Loucy (cell line): ENCODE measurements around the gene TMEM108.

Experiments used
- H2AFZ ChIP-seq: fragments of 200-600 bp; sonication (generic); 2 replicates; pipeline ENCODE4 v1.6.0; 2016; ENCODE audit warnings: antibody characterized with exemption, mild to moderate bottlenecking, low read length, moderate library complexity
- H3F3A ChIP-seq: fragments of 200-600 bp; 2 replicates; pipeline ENCODE4 v1.6.0; 2016; ENCODE audit warnings: antibody characterized with exemption, low read depth, mild to moderate bottlenecking
- H3K27me3 ChIP-seq: fragments of 200-600 bp; sonication (generic); 2 replicates; pipeline ENCODE4 v1.6.1; 2014; ENCODE audit warnings: low read length, mild to moderate bottlenecking; ENCODE audit not compliant: insufficient read depth, poor library complexity, severe bottlenecking
- H3K36me3 ChIP-seq: fragments of 200-600 bp; sonication (generic); 2 replicates; pipeline ENCODE4 v1.6.1; 2016; ENCODE audit warnings: low read length; ENCODE audit not compliant: insufficient read depth
- H3K4me1 ChIP-seq: fragments of 200-600 bp; sonication (generic); 2 replicates; pipeline ENCODE4 v1.5.1; 2014; ENCODE audit warnings: low read length, mild to moderate bottlenecking; ENCODE audit not compliant: insufficient read depth, poor library complexity, severe bottlenecking
- H3K4me2 ChIP-seq: fragments of 200-600 bp; sonication (generic); 2 replicates; pipeline ENCODE4 v1.6.0; 2014; ENCODE audit warnings: antibody characterized with exemption, low read length, low read depth, mild to moderate bottlenecking; ENCODE audit not compliant: poor library complexity, severe bottlenecking
- H3K4me3 ChIP-seq: fragments of 200-600 bp; sonication (generic); 2 replicates; pipeline ENCODE4 v1.5.1; 2014; ENCODE audit warnings: low read length, mild to moderate bottlenecking, mixed read lengths; ENCODE audit not compliant: poor library complexity, severe bottlenecking
- H3K79me2 ChIP-seq: fragments of 200-600 bp; sonication (generic); 2 replicates; pipeline ENCODE4 v1.6.1; 2014; ENCODE audit warnings: low read length; ENCODE audit not compliant: insufficient read depth
- H3K9ac ChIP-seq: fragments of 200-600 bp; sonication (generic); 2 replicates; pipeline ENCODE4 v1.6.0; 2014; ENCODE audit warnings: mild to moderate bottlenecking, low read depth, low read length, moderate library complexity; ENCODE audit not compliant: poor library complexity, severe bottlenecking
- H3K9me2 ChIP-seq: fragments of 200-600 bp; sonication (generic); replicated peaks from 2 replicates; pipeline ENCODE4 v1.6.1; 2016; ENCODE audit warnings: low read depth, low read length, mixed read lengths
- H3K9me3 ChIP-seq: fragments of 200-600 bp; sonication (generic); 2 replicates; pipeline ENCODE4 v1.6.1; 2014; ENCODE audit warnings: mild to moderate bottlenecking, antibody characterized with exemption, low read length, low read depth; ENCODE audit not compliant: insufficient read depth
- H4K20me1 ChIP-seq: fragments of 200-600 bp; sonication (generic); 2 replicates; pipeline ENCODE4 v1.6.0; 2014; ENCODE audit warnings: antibody characterized with exemption, low read length, mild to moderate bottlenecking; ENCODE audit not compliant: insufficient read depth, poor library complexity, severe bottlenecking
- CTCF ChIP-seq: fragments of 200-600 bp; sonication (generic); conservative IDR thresholded peaks from 2 replicates; pipeline ENCODE4 v1.5.1; 2014; ENCODE audit warnings: mild to moderate bottlenecking, antibody characterized with exemption, low read length
- EZH2phosphoT487 ChIP-seq: fragments of 200-600 bp; IDR thresholded peaks from 2 replicates; pipeline ENCODE4 v1.6.1; 2018; ENCODE audit warnings: antibody characterized with exemption, mild to moderate bottlenecking, moderate library complexity, borderline replicate concordance

The TMEM108 gene

DNA sequence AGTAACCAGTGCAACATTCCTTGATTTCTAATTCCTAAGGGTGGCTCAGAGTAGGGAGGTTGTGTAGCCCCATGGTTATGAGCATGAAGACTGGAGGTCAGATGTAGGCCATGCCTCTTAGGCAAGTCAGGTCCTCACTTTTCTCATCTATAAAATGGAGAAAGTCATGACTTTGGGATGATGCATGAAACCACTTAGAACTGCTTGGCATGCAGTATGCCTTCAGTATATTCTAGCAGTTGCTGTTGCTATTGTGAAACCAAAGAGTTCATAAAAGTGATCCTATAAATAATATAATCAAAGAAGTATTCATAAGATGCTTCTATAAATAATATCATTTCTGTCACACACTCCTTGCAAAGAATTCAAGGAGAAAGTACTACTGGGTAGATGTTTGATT is 65.5 kb downstream of the TMEM108 start:
- Histone ChIP-seq H3K79me2 (no peaks in the 10 kb centered on the region), H3K4me1 (no peaks in the 10 kb centered on the region), H3K36me3 (no peaks in the 10 kb centered on the region), H3K9me2 (no peaks in the 10 kb centered on the region), H3F3A (no peaks in the 10 kb centered on the region), H2AFZ (no peak overlapping the region), H3K9ac (no peak overlapping the region), H3K4me3 (no peak overlapping the region), H3K4me2 (no peak overlapping the region), H3K27me3 (no peaks in the 10 kb centered on the region), H3K9me3 (no peaks in the 10 kb centered on the region), H4K20me1 (no peaks in the 10 kb centered on the region)
- TF ChIP-seq EZH2phosphoT487 (no peak), CTCF (no peak)

GRCh38 chr3:133106169-133106568 is 68.0 kb downstream of the TMEM108 start:
- no peaks in the 10 kb centered on the region for H3K79me2 ChIP-seq
- H3K4me3 ChIP-seq, result no peak overlapping the region
- H4K20me1 ChIP-seq, result no peaks in the 10 kb centered on the region
- H3K9ac ChIP-seq, result no peak overlapping the region
- H3K9me3 ChIP-seq, result no peaks in the 10 kb centered on the region
- H3F3A ChIP-seq, result no peaks in the 10 kb centered on the region
- no peaks in the 10 kb centered on the region for H3K27me3 ChIP-seq
- H3K4me2 ChIP-seq, result no peak overlapping the region
- H3K4me1 ChIP-seq, result no peaks in the 10 kb centered on the region
- H2AFZ ChIP-seq, result no peak overlapping the region
- H3K36me3 ChIP-seq, result no peaks in the 10 kb centered on the region
- TF ChIP-seq CTCF (no peak), EZH2phosphoT487 (no peak)
- no peaks in the 10 kb centered on the region for H3K9me2 ChIP-seq

- Histone ChIP-seq H3K9me2 (no peaks in the 10 kb centered on the region), H4K20me1 (no peaks in the 10 kb centered on the region), H3K36me3 (no peaks in the 10 kb centered on the region), H3K79me2 (no peaks in the 10 kb centered on the region), H3K4me2 (no peak overlapping the region), H3K9me3 (no peaks in the 10 kb centered on the region), H3K27me3 (no peaks in the 10 kb centered on the region), H3K4me3 (no peak overlapping the region), H3F3A (no peaks in the 10 kb centered on the region), H3K4me1 (no peaks in the 10 kb centered on the region), H3K9ac (no peak overlapping the region), H2AFZ (no peak overlapping the region)
- TF ChIP-seq EZH2phosphoT487 (no peak), CTCF (no peak)
These were observed 74.5 kb downstream of the TMEM108 start for GRCh38 chr3:133112666-133113065.
